ENCODE results near the gene NOTCH1.

The NOTCH1 gene

DNA sequence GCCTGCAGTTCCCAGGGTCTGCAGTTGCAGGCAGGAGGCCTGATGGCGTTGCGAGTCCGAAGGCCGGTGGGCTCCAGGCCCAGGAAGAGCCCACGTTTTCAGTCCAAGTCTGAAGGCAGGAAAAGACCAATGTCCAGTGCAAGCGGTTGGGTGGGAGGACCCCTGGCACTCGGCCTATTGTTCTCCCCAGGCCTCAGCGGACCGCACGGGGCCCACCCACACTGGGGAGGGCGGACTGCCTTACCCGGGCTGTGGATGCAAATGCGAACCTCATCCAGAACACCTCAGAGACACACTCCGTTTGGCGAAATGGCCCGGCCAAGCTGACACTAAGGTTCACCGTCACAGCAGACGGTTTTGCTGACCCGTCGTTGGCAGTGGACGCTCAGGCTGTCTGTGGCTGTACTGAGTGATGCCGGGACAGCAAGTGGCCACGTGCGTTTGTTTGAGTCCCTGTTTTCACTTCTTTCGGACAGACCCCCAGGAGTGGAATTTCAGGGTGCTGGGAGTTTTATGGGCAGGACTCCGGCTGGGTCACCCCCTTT is 52.8 kb downstream of the NOTCH1 start:
- H3K27ac ChIP-seq (ENCODE audit: low read depth, low read length) = 0 out of 2 replicates have a peak overlapping the region, but pooled peaks have one; percentile 46
- 90% methylated on average over 26 of the region's 26 CpGs for WGBS
- H3K36me3 ChIP-seq (ENCODE audit: insufficient read depth, low read length) = peaks cover 29% of the 10 kb centered on the region
- H3K9me3 ChIP-seq (ENCODE audit: insufficient read depth, low read depth, low read length) = no peaks in the 10 kb centered on the region
- H3K4me1 ChIP-seq (ENCODE audit: insufficient read depth, low read length) = no peaks in the 10 kb centered on the region
- no peaks in the 10 kb centered on the region for H3K27me3 ChIP-seq (ENCODE audit: insufficient read depth, low read length)
- H3K4me3 ChIP-seq (ENCODE audit: low read length) = no peak overlapping the region
- no peak overlapping the region for H3K9ac ChIP-seq (ENCODE audit: low read depth, low read length)

GRCh38 chr9:136489731-136490130 is 56.1 kb downstream of the NOTCH1 start:
- Histone ChIP-seq H3K4me3 (ENCODE audit: low read length) (no peak overlapping the region), H3K27ac (ENCODE audit: low read depth, low read length) (no peak overlapping the region), H3K36me3 (ENCODE audit: insufficient read depth, low read length) (no peaks in the 10 kb centered on the region), H3K9me3 (ENCODE audit: insufficient read depth, low read depth, low read length) (no peaks in the 10 kb centered on the region), H3K9ac (ENCODE audit: low read depth, low read length) (no peak overlapping the region), H3K27me3 (ENCODE audit: insufficient read depth, low read length) (no peaks in the 10 kb centered on the region), H3K4me1 (ENCODE audit: insufficient read depth, low read length) (no peaks in the 10 kb centered on the region)
- 90% methylated on average over 17 of the region's 17 CpGs for WGBS

GRCh38 chr9:136488247-136489214 is 57.3 kb downstream of the NOTCH1 start:
- Histone ChIP-seq H3K9ac (ENCODE audit: low read depth, low read length) (no peak overlapping the region), H3K36me3 (ENCODE audit: insufficient read depth, low read length) (no peaks in the 10 kb centered on the region), H3K27me3 (ENCODE audit: insufficient read depth, low read length) (no peaks in the 10 kb centered on the region), H3K9me3 (ENCODE audit: insufficient read depth, low read depth, low read length) (no peaks in the 10 kb centered on the region), H3K4me3 (ENCODE audit: low read length) (no peak overlapping the region), H3K27ac (ENCODE audit: low read depth, low read length) (no peak overlapping the region), H3K4me1 (ENCODE audit: insufficient read depth, low read length) (no peaks in the 10 kb centered on the region)
- 46% methylated on average over 22 of the region's 22 CpGs for WGBS

DNA sequence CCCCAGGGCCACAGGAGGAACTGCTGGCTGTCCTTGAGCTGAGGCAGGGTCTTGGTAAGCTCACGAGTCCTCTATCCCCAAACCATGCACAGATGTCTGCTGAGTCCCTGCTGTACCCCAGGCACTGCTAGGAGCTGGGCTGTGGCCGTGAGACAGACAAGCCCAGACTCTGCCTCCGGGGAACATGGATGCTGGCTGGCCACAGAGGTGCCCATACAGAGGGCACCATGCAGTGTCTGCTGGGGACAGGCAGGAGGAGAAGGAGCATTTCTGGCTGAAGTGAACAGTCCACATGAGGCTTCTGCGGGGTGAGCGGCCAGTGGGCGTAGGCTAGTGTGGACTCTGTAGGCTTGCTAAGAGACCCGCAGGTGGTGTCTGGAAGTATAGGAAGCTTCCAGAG is 58.2 kb downstream of the NOTCH1 start:
- 89% methylated on average over 7 of the region's 7 CpGs for WGBS

DNA sequence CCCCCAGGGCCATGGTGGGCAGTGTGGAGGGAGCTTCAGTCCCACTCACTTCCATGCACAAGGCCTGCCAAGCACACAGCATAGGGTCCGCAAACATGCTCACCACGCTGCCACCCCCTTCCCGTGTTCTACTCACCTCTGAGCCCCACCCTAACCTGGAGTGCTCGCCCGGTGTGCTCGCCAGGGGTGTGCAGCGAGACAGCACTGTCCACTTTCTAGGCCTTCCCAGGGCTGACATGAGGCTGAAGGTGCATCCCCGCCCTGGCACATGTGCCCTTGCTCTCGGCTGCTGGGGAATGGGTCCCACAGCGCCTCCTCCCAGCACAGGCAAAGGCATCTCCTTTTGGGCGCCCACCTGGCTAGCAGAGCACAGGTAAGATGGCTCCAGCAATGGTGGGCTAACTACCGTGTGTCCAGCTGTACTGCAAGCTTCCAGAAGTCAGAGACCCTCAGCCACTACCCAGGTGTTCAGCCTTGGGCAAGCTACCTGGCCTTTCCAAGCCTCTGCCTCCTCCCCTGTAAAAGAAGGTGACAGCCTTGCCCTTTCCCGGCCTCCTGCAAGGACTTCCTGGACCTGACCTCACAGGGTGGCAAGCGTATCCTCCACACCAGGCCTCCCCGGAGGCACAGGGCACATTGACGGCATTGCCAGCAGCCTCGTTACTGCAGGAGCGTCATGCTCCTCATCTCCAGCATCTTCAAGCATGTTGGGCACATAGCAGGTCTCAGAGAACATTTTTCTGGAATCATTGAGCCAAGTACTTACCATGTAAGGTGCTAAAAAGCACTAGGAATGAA is 58.8 kb downstream of the NOTCH1 start:
- H3K27me3 ChIP-seq (ENCODE audit: insufficient read depth, low read length) = no peaks in the 10 kb centered on the region
- no peaks in the 10 kb centered on the region for H3K9me3 ChIP-seq (ENCODE audit: insufficient read depth, low read depth, low read length)
- 90% methylated on average over 18 of the region's 18 CpGs for whole genome bisulfite sequencing
- no peak overlapping the region for H3K9ac ChIP-seq (ENCODE audit: low read depth, low read length)
- H3K4me3 ChIP-seq (ENCODE audit: low read length) = no peak overlapping the region
- no peaks in the 10 kb centered on the region for H3K36me3 ChIP-seq (ENCODE audit: insufficient read depth, low read length)
- H3K4me1 ChIP-seq (ENCODE audit: insufficient read depth, low read length) = no peaks in the 10 kb centered on the region
- H3K27ac ChIP-seq (ENCODE audit: low read depth, low read length) = no peak overlapping the region

More for the DNA sequence above, 58.2 kb downstream of the NOTCH1 start:
- Histone ChIP-seq H3K9me3 (ENCODE audit: insufficient read depth, low read depth, low read length) (no peaks in the 10 kb centered on the region), H3K27ac (ENCODE audit: low read depth, low read length) (no peak overlapping the region), H3K27me3 (ENCODE audit: insufficient read depth, low read length) (no peaks in the 10 kb centered on the region), H3K4me1 (ENCODE audit: insufficient read depth, low read length) (no peaks in the 10 kb centered on the region), H3K36me3 (ENCODE audit: insufficient read depth, low read length) (no peaks in the 10 kb centered on the region), H3K4me3 (ENCODE audit: low read length) (no peak overlapping the region), H3K9ac (ENCODE audit: low read depth, low read length) (no peak overlapping the region)

DNA sequence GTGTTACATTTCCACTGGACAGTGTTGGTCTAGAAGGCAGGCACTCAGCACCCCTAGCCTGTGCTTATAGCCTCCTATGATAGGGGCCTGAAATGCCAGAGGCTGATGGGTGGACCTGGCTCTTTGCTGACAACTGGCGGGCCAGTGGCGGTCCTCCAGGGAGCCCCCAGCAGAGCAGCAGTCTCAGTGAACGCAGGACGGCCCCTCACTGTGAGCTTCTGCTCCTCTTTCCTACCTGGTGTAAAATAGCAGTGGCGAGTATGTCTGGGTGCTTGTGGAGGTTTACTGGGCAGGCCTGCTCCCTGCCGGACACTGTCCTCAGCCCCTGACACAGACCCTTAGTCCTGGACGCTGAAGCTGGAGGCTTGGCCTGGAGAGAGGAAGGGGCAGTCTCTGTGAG is 59.7 kb downstream of the NOTCH1 start:
- WGBS = 93% methylated on average over 7 of the region's 7 CpGs
- Histone ChIP-seq H3K27me3 (ENCODE audit: insufficient read depth, low read length) (no peaks in the 10 kb centered on the region), H3K9me3 (ENCODE audit: insufficient read depth, low read depth, low read length) (no peaks in the 10 kb centered on the region), H3K4me3 (ENCODE audit: low read length) (no peak overlapping the region), H3K27ac (ENCODE audit: low read depth, low read length) (no peak overlapping the region), H3K36me3 (ENCODE audit: insufficient read depth, low read length) (no peaks in the 10 kb centered on the region), H3K9ac (ENCODE audit: low read depth, low read length) (no peak overlapping the region), H3K4me1 (ENCODE audit: insufficient read depth, low read length) (peaks cover 7% of the 10 kb centered on the region; the same call in 1 of the 2 replicates)

DNA sequence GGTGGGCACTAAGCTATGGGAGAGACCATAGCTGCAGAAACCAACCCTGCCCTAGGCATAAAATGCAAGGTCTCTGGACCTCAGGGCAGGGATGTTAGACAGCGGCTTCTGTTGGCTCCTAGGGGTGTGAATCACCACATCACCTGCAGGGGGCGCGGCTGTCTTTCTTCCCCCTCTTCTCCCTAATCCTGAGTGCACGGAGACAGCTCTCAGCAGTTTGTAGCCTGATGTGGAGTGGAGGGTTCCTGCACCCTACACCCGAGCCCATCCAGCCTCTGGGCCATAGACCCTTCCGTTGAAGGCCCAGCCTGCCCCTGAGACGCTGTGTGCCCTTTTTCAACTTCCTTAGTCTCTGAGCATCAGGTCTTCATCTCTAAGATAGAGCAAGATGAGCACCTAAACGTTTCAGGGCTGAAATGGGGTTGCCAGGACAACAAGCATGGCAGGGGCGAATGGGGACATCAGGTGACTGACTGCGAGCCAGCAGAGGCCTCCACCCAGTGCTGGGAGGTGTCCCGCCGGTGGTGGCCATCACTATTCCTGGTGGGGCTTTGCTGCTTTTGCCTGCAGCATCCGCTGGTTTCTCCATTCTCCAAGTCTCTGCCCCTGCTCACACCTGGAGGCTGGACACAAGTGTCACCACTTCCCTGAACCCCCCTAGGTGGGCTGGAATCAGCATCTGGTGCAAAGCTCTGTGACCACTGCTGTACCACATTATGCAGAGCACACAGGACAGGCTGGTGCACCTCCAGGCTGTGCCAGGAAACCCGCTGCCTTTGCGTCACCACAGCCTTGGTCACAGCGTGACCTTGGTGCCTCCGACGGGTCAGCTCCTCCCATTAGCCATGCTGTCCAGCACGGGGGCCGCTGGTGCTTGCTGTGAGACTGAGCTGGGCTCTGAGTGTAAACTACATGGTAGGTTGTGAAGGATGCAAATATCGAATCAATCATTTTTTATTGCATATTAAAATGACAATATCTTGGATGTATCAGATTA is 60.5 kb downstream of the NOTCH1 start:
- H3K9ac ChIP-seq (ENCODE audit: low read depth, low read length) = no peak overlapping the region; the same call in 1 of the 2 replicates
- 60% methylated on average over 20 of the region's 21 CpGs for WGBS
- H3K4me3 ChIP-seq (ENCODE audit: low read length) = no peak overlapping the region

DNA sequence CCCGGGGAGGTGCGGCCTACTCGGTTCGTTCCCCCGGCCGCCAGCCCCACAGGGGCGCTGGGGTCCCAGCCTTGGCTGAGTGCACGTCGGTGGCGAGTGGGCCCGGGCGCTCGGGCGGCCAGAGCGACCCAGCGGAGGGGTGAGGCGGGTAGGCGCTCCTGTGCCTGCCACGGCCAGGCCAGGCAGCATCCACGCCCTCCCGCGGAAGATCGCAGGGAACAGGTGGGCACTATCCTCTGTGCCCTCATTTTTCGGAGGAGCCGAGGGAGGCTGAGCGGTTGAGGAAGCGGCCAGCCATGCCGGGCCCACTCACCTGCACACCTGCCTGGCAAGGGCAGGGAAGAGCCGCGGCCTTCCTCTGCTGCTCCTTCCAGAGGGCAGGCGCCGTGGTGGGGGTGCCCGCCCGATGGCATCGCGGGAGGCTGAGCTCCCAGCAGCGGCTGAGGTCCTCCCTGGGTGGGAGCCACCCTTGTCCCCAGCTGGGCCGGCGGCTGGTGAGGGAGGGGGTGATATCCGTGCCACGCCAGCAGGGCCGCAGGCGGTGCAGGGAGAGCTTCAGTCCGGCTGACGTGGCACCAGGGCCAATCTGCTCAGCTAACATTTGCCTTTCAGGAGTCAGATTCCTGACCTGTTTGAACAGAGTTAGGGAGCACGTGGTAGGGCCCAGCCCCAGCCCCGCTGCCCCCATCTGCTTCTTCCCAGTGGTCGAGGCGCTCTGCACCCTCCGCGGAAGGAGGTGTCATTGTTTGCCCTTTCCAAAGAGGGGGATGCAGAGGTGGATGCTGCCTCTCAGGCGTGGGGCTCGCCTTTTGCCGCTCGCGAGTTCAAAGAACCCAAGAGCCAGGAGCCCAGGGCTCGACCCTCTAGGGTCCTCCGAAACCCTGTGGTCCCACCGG is 61.4 kb downstream of the NOTCH1 start:
- Histone ChIP-seq H3K9me3 (ENCODE audit: insufficient read depth, low read depth, low read length) (no peaks in the 10 kb centered on the region), H3K36me3 (ENCODE audit: insufficient read depth, low read length) (peaks cover 9% of the 10 kb centered on the region; the same call in 1 of the 2 replicates), H3K27ac (ENCODE audit: low read depth, low read length) (peak overlapping the region; percentile 100; the same call in 1 of the 2 replicates), H3K27me3 (ENCODE audit: insufficient read depth, low read length) (no peaks in the 10 kb centered on the region), H3K4me3 (ENCODE audit: low read length) (peak overlapping the region; percentile 82), H3K4me1 (ENCODE audit: insufficient read depth, low read length) (peaks cover 7% of the 10 kb centered on the region; the same call in 1 of the 2 replicates), H3K9ac (ENCODE audit: low read depth, low read length) (peak overlapping the region; percentile 95)
- 56% methylated on average over 59 of the region's 59 CpGs for WGBS

More for the DNA sequence above, 60.5 kb downstream of the NOTCH1 start:
- Histone ChIP-seq H3K9me3 (ENCODE audit: insufficient read depth, low read depth, low read length) (no peaks in the 10 kb centered on the region), H3K4me1 (ENCODE audit: insufficient read depth, low read length) (peaks cover 7% of the 10 kb centered on the region; the same call in 1 of the 2 replicates), H3K27me3 (ENCODE audit: insufficient read depth, low read length) (no peaks in the 10 kb centered on the region), H3K27ac (ENCODE audit: low read depth, low read length) (no peak overlapping the region), H3K36me3 (ENCODE audit: insufficient read depth, low read length) (0 out of 2 replicates have a peak, but pooled peaks cover under 1% of the 10 kb centered on the region)

DNA sequence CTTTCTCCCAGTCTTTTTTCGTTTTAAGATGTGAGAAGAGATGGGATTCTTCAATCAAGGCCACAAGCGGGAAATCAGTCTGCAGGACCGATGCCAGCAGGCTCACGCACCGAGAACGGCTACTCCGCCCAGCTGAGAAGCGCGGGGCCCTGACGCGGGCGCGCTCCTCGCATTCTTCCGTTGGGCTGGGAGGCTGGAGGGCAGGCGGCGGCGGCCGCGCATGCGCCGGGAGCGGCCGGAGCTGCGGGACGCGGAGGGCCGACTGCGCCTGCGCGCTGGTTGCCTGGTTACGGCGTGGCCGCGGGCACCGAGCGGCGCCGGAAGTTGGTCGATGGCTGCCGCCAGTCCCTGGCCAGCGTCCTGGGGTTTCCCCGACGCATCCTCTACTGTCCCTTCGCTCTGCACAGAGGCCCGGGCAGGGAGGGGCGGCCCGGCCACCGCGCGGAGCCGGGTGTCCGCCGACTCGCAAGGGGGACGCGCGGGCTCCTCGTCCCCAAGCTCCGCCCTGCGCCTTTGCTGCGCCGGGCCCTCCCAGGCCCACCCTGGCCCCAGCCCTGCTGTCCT is 62.2 kb downstream of the NOTCH1 start:
- Histone ChIP-seq H3K4me3 (ENCODE audit: low read length) (peak overlapping the region; percentile 82), H3K9me3 (ENCODE audit: insufficient read depth, low read depth, low read length) (no peaks in the 10 kb centered on the region), H3K27me3 (ENCODE audit: insufficient read depth, low read length) (no peaks in the 10 kb centered on the region), H3K36me3 (ENCODE audit: insufficient read depth, low read length) (peaks cover 14% of the 10 kb centered on the region; the same call in 1 of the 2 replicates), H3K27ac (ENCODE audit: low read depth, low read length) (peak overlapping the region; percentile 100), H3K9ac (ENCODE audit: low read depth, low read length) (peak overlapping the region; percentile 95), H3K4me1 (ENCODE audit: insufficient read depth, low read length) (peaks cover 7% of the 10 kb centered on the region; the same call in 1 of the 2 replicates)
- WGBS = under 1% methylated on average over 63 of the region's 63 CpGs
